Measurements from ENCODE around the gene TPPP.
A peak's percentile ranks its signal among the peaks of the same experiment; 100 is the strongest.
"Not testable (repeated sequence)": the region's sequence is repeated elsewhere in the genome, so short reads cannot be mapped to it uniquely, and the experiment has no call there.

TPPP gene

GRCh38 chr5:693271-694041 is at the start of gene TPPP:
Gene TPPP, minus strand, starts transcription at chr5:693352. Its CDS starts 15,292 bp downstream, at chr5:678060.
- peak; percentile 76 for DNase-seq (ENCODE audit: low read depth)

- not testable (repeated sequence) for DNase-seq (ENCODE audit: low read depth)
Observed at GRCh38 chr5:742276-742675, 49.1 kb upstream of the TPPP start.

GRCh38 chr5:734145-734544 is 41.0 kb upstream of the TPPP start:
- DNase-seq (ENCODE audit: low read depth) = not testable (repeated sequence)

- DNase-seq (ENCODE audit: low read depth) = not testable (repeated sequence)
Observed at GRCh38 chr5:732754-733454, 39.8 kb upstream of the TPPP start.

GRCh38 chr5:729225-729624 is 36.1 kb upstream of the TPPP start:
- not testable (repeated sequence) for DNase-seq (ENCODE audit: low read depth)

GRCh38 chr5:727087-727486 is 33.9 kb upstream of the TPPP start:
- not testable (repeated sequence) for DNase-seq (ENCODE audit: low read depth)

GRCh38 chr5:723865-724264 is 30.7 kb upstream of the TPPP start:
- not testable (repeated sequence) for DNase-seq (ENCODE audit: low read depth)

- not testable (repeated sequence) for DNase-seq (ENCODE audit: low read depth)
Observed at GRCh38 chr5:723309-723708, 30.2 kb upstream of the TPPP start.

- DNase-seq (ENCODE audit: low read depth) = not testable (repeated sequence)
Observed at GRCh38 chr5:719379-719778, 26.2 kb upstream of the TPPP start.

- DNase-seq (ENCODE audit: low read depth) = no peak
Observed at GRCh38 chr5:717143-717542, 24.0 kb upstream of the TPPP start.

- not testable (repeated sequence) for DNase-seq (ENCODE audit: low read depth)
Observed at GRCh38 chr5:716740-717139, 23.6 kb upstream of the TPPP start.

- not testable (repeated sequence) for DNase-seq (ENCODE audit: low read depth)
Observed at GRCh38 chr5:715636-716035, 22.5 kb upstream of the TPPP start.

- not testable (repeated sequence) for DNase-seq (ENCODE audit: low read depth)
Observed at GRCh38 chr5:714215-715118, 21.3 kb upstream of the TPPP start.

- DNase-seq (ENCODE audit: low read depth) = not testable (repeated sequence)
Observed at GRCh38 chr5:713686-714085, 20.5 kb upstream of the TPPP start.

- DNase-seq (ENCODE audit: low read depth) = not testable (repeated sequence)
Observed at GRCh38 chr5:708848-709517, 15.8 kb upstream of the TPPP start.

GRCh38 chr5:708374-708773 is 15.2 kb upstream of the TPPP start:
- DNase-seq (ENCODE audit: low read depth) = not testable (repeated sequence)

GRCh38 chr5:706127-706526 is 13.0 kb upstream of the TPPP start:
- DNase-seq (ENCODE audit: low read depth) = not testable (repeated sequence)

- DNase-seq (ENCODE audit: low read depth) = not testable (repeated sequence)
Observed at GRCh38 chr5:696753-697702, 3.9 kb upstream of the TPPP start.

GRCh38 chr5:696191-696590 is 3.0 kb upstream of the TPPP start:
- not testable (repeated sequence) for DNase-seq (ENCODE audit: low read depth)

- DNase-seq (ENCODE audit: low read depth) = not testable (repeated sequence)
Observed at GRCh38 chr5:695475-695874, 2.3 kb upstream of the TPPP start.

Measured in activated T-cell treated with anti-CD3 and anti-CD28 coated beads for 48 hours (primary cell).